CD4-positive, alpha-beta T cell (primary cell): ENCODE data around the gene SOWAHD. TPM values are rescaled to one million over a fixed set of nuclear protein-coding genes. Genes with fewer than 3 reads are reported as not detected.
"Not testable (repeated sequence)": the region's sequence is repeated elsewhere in the genome, so short reads cannot be mapped to it uniquely, and the experiment has no call there.

Experiments
- ATAC-seq: fragments of 200-7000 bp; cut with Tn5 transposase; one replicate; pipeline ENCODE4 v1.10.0; 2022; ENCODE audit warnings: mild to moderate bottlenecking; ENCODE audit not compliant: poor library complexity
- CTCF ChIA-PET: fragments of 350-600 bp; sonication (Branson Sonifier 250); formaldehyde crosslinking; loops from one replicate; lab custom pipeline; 2021; ENCODE audit warnings: antibody characterized with exemption, inconsistent platforms; lab: Charles Lee
- POLR2A ChIA-PET: fragments of 350-600 bp; sonication (Branson Sonifier 250); formaldehyde crosslinking; loops from one replicate; lab custom pipeline; 2021; ENCODE audit warnings: antibody characterized with exemption, inconsistent platforms; lab: Charles Lee
- DNase-seq, 14 experiments: peaks; one replicate each; pipeline ENCODE4 v3.0.0-alpha.2; 2013 to 2020; ENCODE audit warnings: mixed read lengths in 2 of 14
- H3K27ac ChIP-seq, 2 donors: one replicate each; pipeline versions ENCODE4 v1.5.1 to v1.7.0; 2013; ENCODE audit warnings: low read length in 2 of 2, low read depth in 1 of 2, mild to moderate bottlenecking in 1 of 2
- H3K27me3 ChIP-seq, 2 experiments: 1 replicate in 1 of 2; 2 replicates in 1 of 2; pipeline versions ENCODE4 v1.6.1 to v1.7.0; 2013; ENCODE audit warnings: low read length in 2 of 2, control low read depth in 1 of 2, mild to moderate bottlenecking in 1 of 2, moderate library complexity in 1 of 2; ENCODE audit not compliant: insufficient read depth in 2 of 2, control insufficient read depth in 1 of 2
- H3K36me3 ChIP-seq: one replicate; pipeline ENCODE4 v1.6.1; 2013; ENCODE audit warnings: low read length, control low read depth; ENCODE audit not compliant: insufficient read depth
- H3K4me1 ChIP-seq: one replicate; pipeline ENCODE4 v1.6.1; 2013; ENCODE audit warnings: low read length, control low read depth; ENCODE audit not compliant: insufficient read depth
- H3K4me3 ChIP-seq: one replicate; pipeline ENCODE4 v1.5.1; 2013; ENCODE audit warnings: mild to moderate bottlenecking, low read length, moderate library complexity
- H3K9me3 ChIP-seq, 2 experiments: 1 replicate in 1 of 2; 2 replicates in 1 of 2; pipeline versions ENCODE4 v1.6.1 to v1.7.0; 2013; ENCODE audit warnings: low read length in 2 of 2, mild to moderate bottlenecking in 2 of 2, control low read depth in 1 of 2, moderate library complexity in 1 of 2; ENCODE audit not compliant: control insufficient read depth in 1 of 2, insufficient read depth in 1 of 2
- H3K27ac Mint-ChIP-seq: one replicate; pipeline ENCODE4 v1.8.0; 2020; ENCODE audit warnings: mixed read lengths
- H3K27me3 Mint-ChIP-seq: one replicate; pipeline ENCODE4 v1.8.0; 2021; ENCODE audit warnings: mixed read lengths
- H3K36me3 Mint-ChIP-seq: one replicate; pipeline ENCODE4 v1.8.0; 2021; ENCODE audit warnings: low read depth, mixed read lengths
- H3K4me1 Mint-ChIP-seq: one replicate; pipeline ENCODE4 v1.8.0; 2021; ENCODE audit warnings: low read depth, mixed read lengths
- H3K4me3 Mint-ChIP-seq: one replicate; pipeline ENCODE4 v1.8.0; 2020; ENCODE audit warnings: mild to moderate bottlenecking, mixed read lengths
- H3K9me3 Mint-ChIP-seq: one replicate; pipeline ENCODE4 v1.8.0; 2020; ENCODE audit warnings: mixed read lengths
- CTCF ChIP-seq: fragments of 200-600 bp; IDR thresholded peaks from one replicate; pipeline ENCODE4 v1.8.0; 2022; ENCODE audit warnings: antibody characterized with exemption, mild to moderate bottlenecking
- intact Hi-C, 2 experiments: fragments of 100-400 bp; cut with DNase I in 1 of 2; cut with micrococcal nuclease in 1 of 2; formaldehyde crosslinking; loops; one replicate each; pipeline versions ENCODE4 v1.15.1 to v1.9.0; 2023 to 2025; cut with DNase I, micrococcal nuclease
- total RNA-seq, 174 experiments: library from RNA in 2 of 174; stranded (reverse) in 2 of 174; gene quantifications; one replicate each; pipeline ENCODE4 v1.2.3 and lab custom pipeline; 2021 to 2026

SOWAHD gene
- total RNA-seq, 2 experiments from 2014 or later, result 0.25 to 0.44 TPM

GRCh38 chrX:119738742-119739141, 19.6 kb upstream of the SOWAHD start:
- no peak overlapping the region for H3K4me3 Mint-ChIP-seq
- no peaks in the 10 kb centered on the region for H3K9me3 Mint-ChIP-seq
- no peak overlapping the region for H3K4me3 ChIP-seq
- H3K9me3 ChIP-seq, result no peaks in the 10 kb centered on the region
- H3K27ac Mint-ChIP-seq, result no peak overlapping the region
- DNase-seq (no peak), ATAC-seq (no peak)
- H3K27ac ChIP-seq, result no peak overlapping the region
- H3K36me3 ChIP-seq, result no peaks in the 10 kb centered on the region
- H3K4me1 ChIP-seq, result no peaks in the 10 kb centered on the region
- H3K27me3 ChIP-seq, result no peaks in the 10 kb centered on the region
- ChIA-PET POLR2A (no interaction called here), CTCF (no interaction called here)
- no peaks in the 10 kb centered on the region for H3K27me3 Mint-ChIP-seq
- no peaks in the 10 kb centered on the region for H3K4me1 Mint-ChIP-seq
- H3K36me3 Mint-ChIP-seq, result no peaks in the 10 kb centered on the region
- intact Hi-C loops, result no loop called here
- TF ChIP-seq CTCF, result no peak

GRCh38 chrX:119745283-119745848, 13.0 kb upstream of the SOWAHD start:
- no peak for TF ChIP-seq CTCF
- no peak overlapping the region for H3K4me3 Mint-ChIP-seq
- no peak overlapping the region for H3K27ac ChIP-seq

GRCh38 chrX:119750131-119750530, 8.3 kb upstream of the SOWAHD start:
- POLR2A ChIA-PET, H3K36me3 ChIP-seq, H3K27ac ChIP-seq, H3K9me3 ChIP-seq, H3K27me3 ChIP-seq, H3K27me3 Mint-ChIP-seq, H3K36me3 Mint-ChIP-seq, H3K27ac Mint-ChIP-seq, ATAC-seq, H3K4me3 ChIP-seq, DNase-seq, H3K9me3 Mint-ChIP-seq, H3K4me3 Mint-ChIP-seq: not testable (repeated sequence)
- intact Hi-C loops, result loop anchor here in 1 of 2 experiments (10.0 kb wide), 1 partner anchor 145 kb away; the partner anchor contains the start of gene NKRF
- CTCF ChIA-PET, result interaction anchor here (1.1 kb wide), 1 partner anchor 20 kb away, joined by 3 read pairs; no protein-coding TSS in a partner anchor
- peaks cover 21% of the 10 kb centered on the region for H3K4me1 ChIP-seq
- H3K4me1 Mint-ChIP-seq, result peaks cover 16% of the 10 kb centered on the region

More at GRCh38 chrX:119745283-119745848, 13.0 kb upstream of the SOWAHD start:
- Histone ChIP-seq H3K36me3 (no peaks in the 10 kb centered on the region), H3K4me3 (no peak overlapping the region), H3K4me1 (no peaks in the 10 kb centered on the region), H3K27me3 (no peaks in the 10 kb centered on the region), H3K9me3 (no peaks in the 10 kb centered on the region)
- no peaks in the 10 kb centered on the region for H3K27me3 Mint-ChIP-seq
- H3K27ac Mint-ChIP-seq, result no peak overlapping the region
- no peaks in the 10 kb centered on the region for H3K4me1 Mint-ChIP-seq
- no peak for ATAC-seq
- no peak for DNase-seq
- intact Hi-C loops, result no loop called here
- POLR2A ChIA-PET, result no interaction called here
- H3K9me3 Mint-ChIP-seq, result no peaks in the 10 kb centered on the region
- no peaks in the 10 kb centered on the region for H3K36me3 Mint-ChIP-seq
- CTCF ChIA-PET, result interaction anchor here (1.6 kb wide), 1 partner anchor 8 kb away, joined by 4 read pairs; no protein-coding TSS in a partner anchor

- H3K27me3 Mint-ChIP-seq, H3K9me3 ChIP-seq, DNase-seq, H3K27ac ChIP-seq, H3K9me3 Mint-ChIP-seq, H3K27ac Mint-ChIP-seq, H3K36me3 ChIP-seq, H3K36me3 Mint-ChIP-seq, H3K27me3 ChIP-seq, POLR2A ChIA-PET, CTCF ChIA-PET, ATAC-seq, H3K4me3 ChIP-seq, H3K4me3 Mint-ChIP-seq: not testable (repeated sequence)
- peaks cover 28% of the 10 kb centered on the region for H3K4me1 ChIP-seq
- peaks cover 22% of the 10 kb centered on the region for H3K4me1 Mint-ChIP-seq
- intact Hi-C loops, result loop anchor here in 1 of 2 experiments (10.0 kb wide), 1 partner anchor 146 kb away; the partner anchor contains the start of gene NKRF
Measured at GRCh38 chrX:119750751-119751150, 7.6 kb upstream of the SOWAHD start.
